ENCODE results near the gene MAPK4.
"Not testable (repeated sequence)": the region's sequence is repeated elsewhere in the genome, so short reads cannot be mapped to it uniquely, and the experiment has no call there.

The MAPK4 gene

DNA sequence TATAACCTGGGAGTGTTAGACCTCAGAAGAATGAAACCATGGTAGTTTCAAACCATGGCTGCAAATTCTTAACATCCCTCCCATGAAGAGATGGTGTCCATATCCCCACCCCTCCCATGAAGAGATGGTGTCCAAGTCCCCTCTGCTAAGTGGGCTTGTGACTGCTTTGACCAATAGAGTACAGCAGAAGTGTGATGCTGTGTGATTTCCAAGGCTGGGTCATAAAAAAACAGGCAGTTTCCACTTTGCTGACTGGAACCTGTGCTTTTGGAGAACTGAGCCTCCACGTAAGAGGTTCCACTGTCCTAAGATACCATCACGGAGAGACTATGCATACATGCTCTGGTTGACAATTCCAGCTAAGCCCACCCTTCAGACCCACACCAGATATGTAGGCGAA, 194.4 kb downstream of the MAPK4 start:
- no peak for ATAC-seq
- no peak for DNase-seq
- no peak overlapping the region for H3K4me3 Mint-ChIP-seq
- H3K4me1 Mint-ChIP-seq: no peaks in the 10 kb centered on the region
- H3K36me3 Mint-ChIP-seq (ENCODE audit: low read depth): no peaks in the 10 kb centered on the region
- no peak overlapping the region for H3K27ac Mint-ChIP-seq
- H3K9me3 Mint-ChIP-seq: no peaks in the 10 kb centered on the region
- H3K27me3 Mint-ChIP-seq: peaks cover 17% of the 10 kb centered on the region

DNA sequence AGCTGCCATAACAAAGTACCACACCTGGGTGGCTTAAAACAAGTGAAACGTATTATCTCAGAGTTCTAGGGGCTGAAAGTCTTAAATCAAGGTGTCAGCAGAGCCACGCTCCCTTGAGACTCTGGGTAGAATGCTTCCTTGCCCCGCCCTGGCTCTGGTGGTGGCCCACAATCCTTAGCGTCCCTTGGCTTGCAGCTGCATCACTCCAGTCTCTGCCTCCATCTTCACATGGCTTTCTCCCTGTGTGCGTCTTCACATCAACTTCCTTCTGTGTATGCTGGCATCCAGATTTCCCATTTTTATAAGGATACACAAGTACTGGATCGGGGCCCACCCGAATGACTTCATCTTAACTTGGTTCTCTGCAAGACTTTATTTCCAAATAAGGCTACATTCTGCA, 197.5 kb downstream of the MAPK4 start:
- Mint-ChIP-seq H3K9me3 (no peaks in the 10 kb centered on the region), H3K4me1 (no peaks in the 10 kb centered on the region), H3K4me3 (no peak overlapping the region), H3K27ac (no peak overlapping the region), H3K36me3 (ENCODE audit: low read depth) (no peaks in the 10 kb centered on the region), H3K27me3 (peaks cover 7% of the 10 kb centered on the region)
- DNase-seq (no peak), ATAC-seq (no peak)

DNA sequence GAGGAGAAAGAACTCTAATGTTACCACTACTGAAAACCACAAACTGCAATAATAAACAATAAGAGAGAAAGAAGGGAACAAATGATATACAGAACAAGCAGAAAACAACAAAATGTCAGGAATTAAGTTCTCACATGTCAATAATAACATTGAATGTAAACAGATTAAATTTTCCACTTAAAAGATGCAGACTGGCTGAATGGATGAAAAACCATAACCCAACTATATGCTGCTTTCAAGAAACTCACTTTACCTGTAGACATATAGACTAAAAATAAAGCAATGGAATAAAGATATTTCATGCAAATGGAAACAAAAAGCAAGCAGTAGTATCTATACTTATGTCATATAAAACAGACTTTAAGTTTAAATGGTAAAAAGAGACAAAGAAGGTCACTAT, 209.6 kb downstream of the MAPK4 start:
- Mint-ChIP-seq H3K27me3 (peaks cover 21% of the 10 kb centered on the region), H3K36me3 (ENCODE audit: low read depth) (peaks cover 3% of the 10 kb centered on the region)

DNA sequence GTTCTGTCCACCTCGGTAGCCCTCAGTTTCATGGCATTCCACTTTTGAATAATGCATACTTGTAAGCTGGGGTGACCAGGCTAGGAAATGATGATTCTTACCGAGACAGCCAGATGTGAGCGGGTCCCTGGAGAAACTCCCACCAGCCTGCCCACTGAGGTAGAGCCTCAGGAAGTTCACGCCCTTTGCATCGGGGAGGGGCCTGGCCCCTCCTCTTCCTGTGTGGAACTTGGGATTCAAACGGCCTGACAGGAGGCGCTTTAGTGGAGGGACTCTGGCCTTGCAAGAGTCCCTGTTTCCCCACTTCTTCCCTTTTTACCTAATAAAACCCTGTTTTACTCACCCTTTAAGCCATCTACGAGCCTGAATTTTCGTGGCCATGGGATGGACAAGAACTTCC, 215.3 kb downstream of the MAPK4 start:
- ATAC-seq: no peak
- H3K36me3 Mint-ChIP-seq (ENCODE audit: low read depth): no peaks in the 10 kb centered on the region

More for the DNA sequence above, 209.6 kb downstream of the MAPK4 start:
- Mint-ChIP-seq H3K4me3 (no peak overlapping the region), H3K27ac (no peak overlapping the region), H3K9me3 (peaks cover 47% of the 10 kb centered on the region), H3K4me1 (no peaks in the 10 kb centered on the region)
- ATAC-seq (no peak), DNase-seq (no peak)

DNA sequence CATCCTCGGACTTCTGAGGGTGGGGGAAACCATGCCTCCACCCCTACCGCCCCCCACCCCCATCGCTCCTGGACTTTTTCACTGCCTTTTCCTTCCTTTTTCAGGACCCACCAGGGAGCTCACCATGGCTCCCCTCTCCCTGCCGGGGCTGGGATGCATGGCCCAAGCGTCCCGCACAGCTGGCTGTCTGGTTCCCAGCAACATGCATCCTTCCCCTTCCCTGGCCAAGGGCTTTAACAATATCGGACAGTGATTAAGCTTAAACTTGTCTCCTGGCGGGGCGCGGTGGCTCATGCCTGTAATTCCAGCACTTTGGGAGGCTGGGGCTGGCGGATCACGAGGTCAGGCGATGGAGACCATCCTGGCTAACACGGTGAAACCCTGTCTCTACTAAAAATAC, 215.8 kb downstream of the MAPK4 start:
- Mint-ChIP-seq H3K4me1 (no peaks in the 10 kb centered on the region), H3K27me3 (peaks cover 16% of the 10 kb centered on the region), H3K9me3 (peaks cover under 1% of the 10 kb centered on the region), H3K4me3 (no peak overlapping the region), H3K27ac (no peak overlapping the region), H3K36me3 (ENCODE audit: low read depth) (no peaks in the 10 kb centered on the region)
- ATAC-seq: no peak
- DNase-seq: no peak

More for the DNA sequence above, 215.3 kb downstream of the MAPK4 start:
- Mint-ChIP-seq H3K4me1 (no peaks in the 10 kb centered on the region), H3K9me3 (peaks cover 6% of the 10 kb centered on the region), H3K4me3 (no peak overlapping the region), H3K27ac (no peak overlapping the region), H3K27me3 (peaks cover 16% of the 10 kb centered on the region)
- no peak for DNase-seq

DNA sequence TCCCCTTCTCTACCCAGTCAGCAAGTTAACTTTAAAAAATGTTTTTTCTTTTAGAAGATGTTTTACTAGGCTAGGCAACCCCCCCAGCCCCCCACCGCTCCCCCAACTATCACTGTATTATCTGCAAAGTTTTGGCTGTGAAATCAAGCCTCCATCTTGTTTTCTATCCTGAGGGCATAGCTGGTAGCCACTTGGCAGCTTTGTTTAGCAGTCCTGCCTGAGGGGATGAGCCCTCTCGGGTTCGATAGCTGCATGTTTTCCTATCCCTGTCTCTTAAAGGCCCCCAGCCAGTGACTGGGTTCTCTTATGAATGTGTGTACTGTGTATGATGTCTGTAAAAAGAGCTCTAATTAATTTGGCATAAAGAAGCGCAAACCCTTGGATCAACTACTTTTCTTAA, 216.5 kb downstream of the MAPK4 start:
- ATAC-seq (no peak), DNase-seq (no peak)
- no peaks in the 10 kb centered on the region for H3K36me3 Mint-ChIP-seq (ENCODE audit: low read depth)
- H3K27ac Mint-ChIP-seq: no peak overlapping the region
- no peaks in the 10 kb centered on the region for H3K9me3 Mint-ChIP-seq
- H3K27me3 Mint-ChIP-seq: peaks cover 16% of the 10 kb centered on the region
- H3K4me1 Mint-ChIP-seq: no peaks in the 10 kb centered on the region
- H3K4me3 Mint-ChIP-seq: no peak overlapping the region

DNA sequence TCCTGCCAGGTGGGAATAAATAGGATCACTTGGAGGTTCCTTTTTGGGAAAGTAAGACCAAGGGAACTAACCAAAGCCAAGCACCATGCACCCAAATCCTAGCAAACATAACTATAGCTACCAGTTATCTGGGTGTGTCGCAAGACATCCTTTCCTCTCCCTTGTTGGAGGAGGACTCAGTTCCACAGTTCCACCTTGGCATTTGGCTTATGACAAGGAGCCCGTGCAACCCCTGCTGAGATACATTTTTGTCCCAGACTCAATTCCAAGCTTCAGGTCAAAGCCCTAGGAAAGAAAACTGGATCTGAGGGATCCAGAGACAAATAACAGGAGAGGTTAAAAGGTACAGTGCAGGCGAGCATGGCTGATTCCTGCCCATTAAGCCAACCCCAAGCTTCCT, 219.1 kb downstream of the MAPK4 start:
- not testable (repeated sequence) for H3K36me3 Mint-ChIP-seq (ENCODE audit: low read depth); H3K9me3 Mint-ChIP-seq; H3K4me3 Mint-ChIP-seq; DNase-seq; ATAC-seq; H3K4me1 Mint-ChIP-seq; H3K27ac Mint-ChIP-seq
- peaks cover 11% of the 10 kb centered on the region for H3K27me3 Mint-ChIP-seq
